Measurements from ENCODE around the gene PTPN14. TPM values are rescaled to one million over a fixed set of nuclear protein-coding genes. Genes with fewer than 3 reads are reported as not detected.

PTPN14 gene
- 14.6 and 28.4 TPM in 2 replicates for total RNA-seq (ENCODE audit: low replicate concordance)

GRCh38 chr1:214551436-214552173 is at the start of gene PTPN14:
TSS of gene PTPN14 (minus strand) at chr1:214551602. CDS start at chr1:214464803, 86,799 bp downstream.

Other genes with a start within 250 kb of the PTPN14 start
- gene CENPF, start 51.6 kb upstream of the PTPN14 start, total RNA-seq (ENCODE audit: low replicate concordance), result 0.70 and 9.8 TPM in 2 replicates